GM18873 (cell line): ENCODE data around the gene SLC48A1.
"Not testable (repeated sequence)": the region's sequence is repeated elsewhere in the genome, so short reads cannot be mapped to it uniquely, and the experiment has no call there.

Source experiments
- ATAC-seq: cut with Tn5 transposase; IDR thresholded peaks from one replicate; pipeline ENCODE4 v1.9.1; 2021; ENCODE audit warnings: mild to moderate bottlenecking, moderate library complexity, moderate number of reproducible peaks; ENCODE audit not compliant: unreplicated experiment, low FRiP score

Gene SLC48A1

DNA sequence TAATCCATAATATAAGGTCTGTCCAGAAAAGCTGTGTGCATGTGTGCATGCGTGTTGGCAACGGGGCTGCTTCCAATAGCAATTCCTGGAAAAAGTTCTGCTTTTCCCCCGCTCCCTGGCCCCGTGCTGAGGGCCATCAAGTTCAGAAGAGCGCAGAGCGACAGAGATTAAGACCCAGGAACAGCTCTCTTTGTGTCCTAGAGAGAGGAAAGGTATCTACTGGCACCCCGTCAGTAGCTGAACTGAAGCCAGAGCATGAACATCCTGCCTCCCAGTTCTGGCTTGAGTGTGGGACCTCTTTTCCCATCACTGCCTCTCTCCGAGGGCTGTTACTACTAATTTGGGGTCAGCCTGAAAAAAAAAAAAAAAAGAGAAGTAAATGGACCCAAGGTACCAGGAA, 31.1 kb downstream of the SLC48A1 start:
- ATAC-seq, result no peak

DNA sequence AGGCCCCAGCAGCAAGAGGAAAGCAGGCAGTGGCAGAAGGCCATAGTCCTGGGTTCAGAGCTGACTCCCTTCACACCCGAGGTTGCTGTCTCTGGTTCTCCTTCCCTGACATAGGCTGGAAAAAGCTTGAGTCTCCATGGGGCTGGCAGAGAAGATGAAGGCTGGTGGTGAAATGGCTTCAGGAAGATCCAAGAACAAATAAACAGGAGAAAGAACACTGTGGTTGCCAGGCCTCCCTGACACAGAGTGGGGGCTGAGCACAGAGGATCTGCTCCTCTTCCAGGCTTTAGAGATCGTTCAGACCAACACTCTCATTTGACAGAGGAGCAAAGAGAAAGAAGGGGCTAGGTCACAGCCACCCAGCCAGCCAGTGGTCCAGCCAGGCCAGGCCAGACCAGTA, 32.4 kb downstream of the SLC48A1 start:
- no peak for ATAC-seq

DNA sequence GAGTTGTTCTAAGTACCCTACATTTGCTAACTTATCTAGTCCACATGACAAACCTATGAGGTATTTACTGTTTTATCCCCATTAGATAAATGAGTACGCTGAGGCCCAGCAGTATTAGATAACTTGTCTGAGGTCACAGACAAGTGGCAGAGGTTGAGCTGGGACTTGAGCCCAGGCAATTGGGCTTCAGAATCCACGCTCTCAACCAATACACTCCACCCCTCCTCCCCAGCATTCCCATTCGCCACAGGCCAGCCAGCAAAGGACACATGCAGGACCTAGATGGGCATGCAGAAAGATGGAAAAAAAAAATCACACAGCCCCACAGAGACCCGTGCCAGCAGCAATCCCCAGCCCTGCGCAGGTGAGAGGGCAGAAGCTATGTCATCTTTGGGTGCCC, 34.3 kb downstream of the SLC48A1 start:
- no peak for ATAC-seq

DNA sequence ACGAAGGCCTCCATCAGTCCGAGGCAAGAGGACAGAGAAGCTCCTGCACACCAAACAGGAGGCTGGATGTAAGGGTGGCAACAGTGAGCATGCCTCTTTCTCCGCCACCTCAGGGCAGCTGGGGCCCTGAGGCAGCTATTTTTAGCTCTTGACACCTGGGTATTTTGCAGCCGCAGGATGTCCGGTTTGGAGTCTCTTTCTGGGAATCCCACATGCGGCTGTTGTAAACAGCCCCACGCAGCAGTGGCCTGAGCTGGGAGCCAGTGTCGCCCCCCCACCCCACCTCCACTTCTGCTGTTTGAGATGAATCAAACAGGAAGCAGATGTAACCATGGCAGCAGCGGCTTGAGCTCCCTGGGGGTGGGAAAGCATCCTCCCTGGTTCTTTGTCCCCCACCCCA, 35.0 kb downstream of the SLC48A1 start:
- ATAC-seq, result peak; percentile 44

DNA sequence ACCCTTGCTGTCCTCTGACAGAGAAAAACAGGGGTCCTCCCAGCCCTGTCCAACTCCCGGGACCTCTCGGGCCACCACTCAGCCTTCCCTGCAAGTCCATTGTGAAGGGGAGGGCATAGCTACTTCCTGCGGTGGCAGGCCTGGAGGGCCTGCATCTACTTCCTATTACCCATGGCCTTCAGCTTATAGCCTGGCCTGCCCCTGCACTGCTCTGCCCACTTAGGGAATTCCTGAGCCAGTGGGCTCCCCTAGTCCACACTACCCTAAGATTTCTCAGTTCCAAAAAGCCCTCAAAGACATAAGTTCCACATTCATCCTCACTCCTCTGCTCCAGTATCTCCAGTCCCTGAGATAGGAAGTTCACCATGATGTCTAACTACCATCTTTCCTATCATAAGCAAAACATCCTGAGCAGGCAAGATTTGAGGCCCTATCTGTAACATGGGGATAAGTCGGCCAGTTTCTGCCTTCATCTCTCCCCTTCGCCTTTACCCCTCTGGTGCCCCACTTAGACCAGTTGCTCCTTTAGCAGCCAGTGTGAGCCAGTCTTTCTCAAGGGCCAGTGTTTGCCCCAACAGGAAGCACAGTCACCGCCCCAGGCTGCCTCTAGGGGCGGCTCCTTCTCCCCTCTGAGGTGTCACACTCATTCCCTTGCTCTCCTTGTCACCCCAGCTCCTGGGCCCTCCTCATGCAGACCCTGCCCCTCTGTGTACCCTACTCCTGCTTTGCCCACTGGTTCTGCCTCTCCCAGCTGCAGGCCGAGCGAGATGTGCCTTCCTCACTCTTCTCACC, 35.7 kb downstream of the SLC48A1 start:
- ATAC-seq, result no peak

- not testable (repeated sequence) for ATAC-seq
These were observed 36.5 kb downstream of the SLC48A1 start for GRCh38 chr12:47809518-47809917.

DNA sequence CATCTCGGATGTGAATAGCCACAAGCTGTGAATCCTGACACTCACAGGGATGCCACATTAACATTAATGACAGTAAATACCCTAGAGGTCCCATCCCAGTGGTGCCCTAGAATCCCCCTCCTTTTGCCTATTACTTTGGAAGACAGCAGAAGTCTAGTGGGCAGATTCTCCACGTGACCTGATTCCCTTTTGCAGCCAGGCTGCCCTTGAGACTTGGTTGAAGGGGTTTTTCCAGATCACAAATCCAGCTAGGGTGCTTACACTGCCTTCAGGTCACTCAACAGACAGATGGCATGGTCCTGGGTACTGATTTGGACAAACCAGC, 38.0 kb downstream of the SLC48A1 start:
- ATAC-seq, result no peak

DNA sequence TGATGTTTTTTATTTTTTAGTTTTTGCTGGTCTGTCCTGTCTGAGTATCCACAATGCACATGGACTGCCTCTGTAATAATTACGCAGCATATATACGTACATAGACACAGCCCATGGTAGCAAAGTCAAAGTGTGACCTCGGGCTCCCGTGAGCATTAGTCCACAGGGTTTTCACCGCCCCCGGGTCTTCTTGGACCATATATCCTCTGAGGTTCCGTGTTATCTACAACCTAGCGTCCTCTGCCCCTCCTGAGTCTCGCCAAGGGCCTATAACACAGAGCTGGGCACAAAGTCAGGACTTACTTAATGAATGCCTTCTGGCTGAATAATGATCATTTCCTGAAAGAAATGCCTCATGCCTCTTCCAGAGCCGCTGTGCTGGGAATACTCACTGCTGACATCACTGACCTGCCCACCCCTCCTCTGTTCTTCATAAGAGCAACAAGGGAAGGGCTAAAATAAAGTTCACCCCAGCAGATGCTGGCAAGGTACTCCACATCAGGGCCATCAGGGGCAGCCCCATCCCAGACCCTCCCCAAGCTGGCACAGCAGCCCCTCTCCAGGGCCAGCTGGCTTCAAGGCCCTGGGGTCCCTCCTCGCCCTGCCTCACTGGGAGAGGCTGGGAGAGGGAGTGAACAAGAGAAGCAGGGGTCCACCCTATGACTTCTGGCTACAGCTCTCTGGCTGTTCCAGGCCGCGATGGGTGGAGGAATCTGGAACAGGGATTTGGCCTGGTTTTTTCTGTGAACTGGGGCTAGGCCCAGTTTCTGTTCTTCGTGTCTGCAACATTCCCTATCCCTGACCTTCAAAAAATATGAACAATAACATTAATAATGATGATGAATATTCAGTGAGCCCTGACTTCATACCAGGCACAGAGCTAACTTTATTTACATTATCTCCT, 38.8 kb downstream of the SLC48A1 start:
- ATAC-seq, result no peak

GRCh38 chr12:47812797-47813510, 39.9 kb downstream of the SLC48A1 start:
- ATAC-seq, result peak; percentile 49

DNA sequence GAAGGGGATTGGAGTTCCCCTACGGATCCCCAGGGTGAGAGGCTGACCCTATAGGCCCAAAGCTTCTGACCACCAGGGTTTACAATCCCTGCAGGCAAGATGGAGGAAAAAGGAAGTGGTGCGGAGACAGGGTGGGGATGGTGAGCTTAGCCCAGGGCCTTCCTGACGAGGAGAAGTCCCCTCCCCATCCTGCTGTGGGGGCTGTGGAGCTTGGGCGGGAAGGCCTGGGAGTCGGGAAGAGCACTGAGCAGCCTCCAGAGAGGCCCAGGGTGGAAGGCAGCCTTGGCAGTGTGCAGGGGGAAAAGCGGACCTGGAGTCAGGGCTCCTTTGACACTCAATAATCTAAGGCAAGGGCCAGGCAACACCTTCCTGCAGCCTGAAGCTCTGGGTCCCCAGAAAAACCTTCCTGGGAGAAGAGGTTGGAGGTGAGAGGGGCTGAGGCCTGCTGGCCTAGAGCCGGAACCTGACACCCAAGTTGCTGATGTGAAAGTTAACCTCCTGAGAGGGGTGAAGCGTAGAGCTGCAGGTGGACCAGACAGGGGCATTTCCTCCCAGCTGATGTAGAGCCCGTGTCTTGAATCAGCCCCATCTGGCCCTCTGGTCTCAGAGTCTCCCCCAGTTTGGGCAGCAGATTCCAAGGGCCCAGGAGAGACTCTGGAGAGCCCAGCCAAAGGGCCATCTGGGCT, 40.6 kb downstream of the SLC48A1 start:
- peak; percentile 32 for ATAC-seq

DNA sequence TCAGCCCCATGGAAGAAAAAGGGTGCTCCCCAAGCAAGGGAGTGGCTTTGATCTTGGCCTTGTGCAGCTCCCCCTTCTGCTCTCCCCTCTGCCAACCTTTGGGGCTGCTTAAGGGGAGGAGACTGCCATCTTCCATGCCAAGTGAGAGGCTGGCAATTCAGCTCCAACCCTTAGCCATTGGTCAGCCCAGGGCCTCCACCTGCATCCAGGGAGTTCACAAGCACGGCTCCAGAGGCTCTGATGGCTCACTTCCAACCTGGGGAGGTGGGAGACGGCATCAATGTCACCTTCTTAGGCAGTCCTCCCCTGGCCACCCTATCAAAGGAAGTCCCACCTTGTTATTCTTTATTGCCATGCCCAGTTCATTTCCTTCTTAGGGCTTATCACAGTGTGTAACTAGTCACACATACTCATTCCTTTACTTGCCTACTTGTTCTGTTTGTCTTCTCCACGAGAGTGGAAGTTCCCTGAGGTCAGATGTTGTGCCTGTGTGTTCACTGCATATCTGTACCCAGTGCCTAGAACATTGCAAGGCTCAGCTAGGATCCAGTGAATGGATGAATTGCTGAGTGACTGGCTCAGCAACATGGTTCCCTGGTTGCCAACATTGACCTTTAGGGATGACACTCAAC, 41.6 kb downstream of the SLC48A1 start:
- ATAC-seq, result no peak

DNA sequence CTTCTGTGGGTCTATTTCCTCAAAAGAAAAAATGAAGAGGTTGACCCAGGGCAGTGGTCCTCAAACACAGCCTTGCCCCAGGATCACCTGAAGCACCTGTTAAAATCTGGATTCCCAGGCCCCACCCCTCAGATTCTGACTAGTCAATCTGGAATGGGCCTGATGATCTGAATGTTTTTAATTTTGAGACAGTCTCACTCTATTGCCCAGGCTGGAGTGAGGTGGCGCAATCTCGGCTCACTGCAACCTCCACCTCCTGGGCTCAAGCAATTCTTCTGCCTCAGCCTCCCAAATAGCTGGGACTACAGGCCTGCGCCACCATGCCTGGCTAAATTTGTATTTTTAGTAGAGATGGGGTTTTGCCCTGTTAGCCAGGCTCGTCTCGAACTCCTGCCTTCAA, 42.4 kb downstream of the SLC48A1 start:
- ATAC-seq, result not testable (repeated sequence)

GRCh38 chr12:47816403-47817271, 43.6 kb downstream of the SLC48A1 start:
- ATAC-seq, result no peak

DNA sequence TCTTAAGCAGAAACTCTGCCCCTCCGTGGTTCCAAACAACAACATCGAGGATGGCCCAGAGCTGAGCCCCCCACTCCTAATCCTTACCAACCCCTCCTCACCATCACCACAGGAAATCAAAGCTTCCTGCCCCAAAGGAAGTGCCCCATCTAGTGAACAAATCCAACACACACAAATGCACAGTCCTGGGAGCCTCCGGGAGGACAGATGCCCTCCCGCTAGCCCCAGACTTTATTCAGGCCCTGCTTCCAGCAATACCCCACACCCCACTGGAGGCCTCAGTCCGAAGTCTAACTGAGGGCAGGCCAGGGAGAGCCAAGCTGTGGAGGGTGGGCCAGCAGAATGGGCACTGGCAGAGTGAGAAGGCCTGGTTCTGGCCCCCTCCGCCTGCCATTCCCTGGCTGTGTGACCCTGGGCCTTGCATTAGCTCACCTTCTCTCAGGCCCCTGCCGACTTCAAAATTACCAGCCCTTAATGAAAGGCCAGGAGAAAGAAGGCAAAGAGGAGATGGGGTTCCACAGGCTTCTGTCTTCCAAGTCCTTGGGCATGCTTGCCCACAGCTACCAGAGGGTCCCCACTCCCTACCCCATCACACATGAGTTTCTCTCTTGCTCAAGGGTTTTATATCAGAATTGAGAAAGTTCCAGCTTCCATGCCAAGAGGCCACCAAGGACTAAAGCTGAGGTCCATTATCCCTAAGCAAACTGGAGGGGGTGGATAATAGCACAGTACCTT, 44.4 kb downstream of the SLC48A1 start:
- no peak for ATAC-seq

DNA sequence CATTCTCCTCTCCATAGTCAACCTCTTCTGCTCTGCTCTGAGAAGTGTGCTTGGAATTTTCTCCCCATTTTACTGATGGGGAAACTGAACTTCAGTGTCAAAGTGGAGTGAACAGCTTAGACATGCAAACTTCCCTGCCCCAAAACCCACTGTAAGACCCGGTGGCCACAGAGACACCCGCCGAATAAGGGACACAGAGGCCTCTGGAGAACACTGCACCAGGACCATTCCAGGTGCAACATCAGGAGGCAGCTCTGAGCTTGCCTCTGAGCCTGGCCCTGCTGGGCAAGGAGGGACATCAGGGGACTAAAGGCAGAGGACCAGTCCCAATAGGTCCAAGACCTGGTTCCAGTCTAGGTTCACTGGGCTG, 45.0 kb downstream of the SLC48A1 start:
- no peak for ATAC-seq

DNA sequence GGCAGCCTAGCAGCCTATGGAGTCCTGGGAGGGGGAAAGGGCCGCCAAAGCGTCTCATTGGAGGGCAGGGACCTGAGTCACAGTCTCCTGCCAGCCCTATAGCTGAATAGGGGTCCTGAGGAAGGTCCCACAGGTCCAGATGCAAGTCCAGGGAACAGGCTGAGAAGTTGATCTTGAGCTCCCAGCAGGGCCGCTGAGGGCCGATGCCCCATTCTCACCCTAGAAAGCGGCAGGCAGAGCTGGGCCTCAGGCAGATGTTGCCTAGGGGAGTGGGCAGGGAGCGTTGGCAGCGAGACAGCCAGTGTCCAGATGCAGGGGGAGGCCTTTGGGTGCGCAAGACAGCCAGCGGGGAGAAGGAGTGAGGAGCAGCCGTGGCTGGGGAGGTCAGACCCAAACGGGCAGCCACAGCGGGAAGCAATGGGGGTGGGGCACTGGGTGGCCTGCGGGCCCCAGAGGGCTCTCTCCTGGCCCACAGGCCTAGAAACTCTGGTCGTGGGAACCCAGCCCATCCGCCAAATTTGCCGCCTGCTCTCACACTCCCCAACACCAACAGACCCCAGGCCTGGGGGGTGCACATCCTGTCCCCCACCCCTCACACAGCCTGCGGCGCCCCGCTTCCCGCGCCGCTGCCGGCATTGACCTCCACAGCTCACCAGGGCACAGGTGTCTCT, 45.6 kb downstream of the SLC48A1 start:
- peak; percentile 12 for ATAC-seq

GRCh38 chr12:47819138-47819895, 46.3 kb downstream of the SLC48A1 start:
- ATAC-seq, result peak; percentile 34
